PC-3 (cell line): ENCODE results near the gene CLPTM1L.

Experiments
- CTCF ChIP-seq: fragments of 300-600 bp; sonication (generic); conservative IDR thresholded peaks from 2 replicates; pipeline ENCODE4 v1.5.1; 2017; ENCODE audit warnings: antibody characterized with exemption, low read depth, mild to moderate bottlenecking, low read length
- EZH2 ChIP-seq: fragments of 300-600 bp; sonication (generic); IDR thresholded peaks from one replicate; pipeline ENCODE4 v1.6.1; 2017; ENCODE audit warnings: antibody characterized with exemption, mild to moderate bottlenecking, low read length; ENCODE audit not compliant: unreplicated experiment
- EZH2phosphoT487 ChIP-seq: fragments of 300-600 bp; sonication (generic); IDR thresholded peaks from 2 replicates; pipeline ENCODE4 v1.6.1; 2018; ENCODE audit warnings: mild to moderate bottlenecking, antibody characterized with exemption, low read length, borderline replicate concordance

DNA sequence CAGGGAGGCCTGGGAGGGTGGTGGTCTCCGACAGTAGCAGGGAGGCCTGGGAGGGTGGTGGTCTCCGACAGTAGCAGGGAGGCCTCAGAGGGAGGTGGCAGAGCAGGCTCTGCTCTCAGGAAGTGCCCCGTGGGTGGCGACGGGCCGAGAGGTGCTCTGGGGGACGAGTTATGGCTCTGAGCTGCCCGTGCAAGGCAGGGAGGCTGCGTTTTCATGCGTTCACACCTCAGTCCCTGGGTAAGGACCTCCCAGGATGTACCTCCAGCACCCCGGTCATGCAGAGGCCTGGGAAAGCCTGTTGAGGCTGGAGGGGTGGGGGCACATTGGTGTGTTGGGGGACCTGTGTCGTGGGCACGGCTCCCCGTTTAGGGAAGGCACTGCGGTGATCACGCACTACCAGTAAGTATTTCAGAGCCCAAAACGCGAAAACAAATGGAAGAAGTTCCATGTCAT, 37.4 kb upstream of the CLPTM1L start:
- TF ChIP-seq CTCF (no peak), EZH2 (no peak), EZH2phosphoT487 (no peak)
